Keratinocyte (primary cell): ENCODE results near the gene SEMA7A. TPM values are rescaled to one million over a fixed set of nuclear protein-coding genes. Genes with fewer than 3 reads are reported as not detected.

Source experiments
- DNase-seq: peaks from one replicate; pipeline ENCODE4 v3.0.0-alpha.2; 2011; ENCODE audit warnings: low read depth, missing footprints, low spot score
- FAIRE-seq: peaks from 2 replicates; lab custom pipeline; 2011; peaks lifted over from hg19 to GRCh38; lab: Jason Lieb, UNC
- H2AFZ ChIP-seq: 2 replicates; pipeline ENCODE4 v1.6.0; 2012; ENCODE audit warnings: low read length, control low read depth, inconsistent platforms; ENCODE audit not compliant: control insufficient read depth
- H3K27ac ChIP-seq: 2 replicates; pipeline ENCODE4 v1.5.1; 2011; ENCODE audit warnings: low read length; ENCODE audit not compliant: control insufficient read depth, insufficient read depth
- H3K27me3 ChIP-seq: 3 replicates; pipeline ENCODE4 v1.6.0; 2011; ENCODE audit warnings: low read length; ENCODE audit not compliant: control insufficient read depth, insufficient read depth; ENCODE audit errors: extremely low read depth
- H3K36me3 ChIP-seq, 2 experiments: 2 replicates in 1 of 2; 3 replicates in 1 of 2; pipeline ENCODE4 v1.5.1; 2011; ENCODE audit warnings: low read length in 2 of 2, mild to moderate bottlenecking in 1 of 2; ENCODE audit not compliant: control insufficient read depth in 2 of 2, insufficient read depth in 2 of 2; ENCODE audit errors: extremely low read depth in 1 of 2
- H3K4me1 ChIP-seq: 3 replicates; pipeline ENCODE4 v1.5.1; 2011; ENCODE audit warnings: low read length; ENCODE audit not compliant: control insufficient read depth, insufficient read depth; ENCODE audit errors: extremely low read depth
- H3K4me2 ChIP-seq: 3 replicates; pipeline ENCODE4 v1.6.0; 2011; ENCODE audit warnings: low read depth, low read length; ENCODE audit not compliant: control insufficient read depth, insufficient read depth; ENCODE audit errors: extremely low read depth
- H3K4me3 ChIP-seq, 3 experiments: fragments of 200-600 bp in 1 of 3; sonication (generic) in 1 of 3; 2 replicates in 2 of 3; 3 replicates in 1 of 3; pipeline ENCODE4 v1.5.1; 2011 to 2016; ENCODE audit warnings: low read length in 3 of 3, mild to moderate bottlenecking in 3 of 3, control low read depth in 2 of 3, inconsistent platforms in 1 of 3, low read depth in 1 of 3, mixed read lengths in 1 of 3, mixed run types in 1 of 3, moderate library complexity in 1 of 3; ENCODE audit not compliant: control insufficient read depth in 2 of 3, insufficient read depth in 2 of 3; ENCODE audit errors: extremely low read depth in 1 of 3
- H3K79me2 ChIP-seq: 2 replicates; pipeline ENCODE4 v1.6.0; 2012; ENCODE audit warnings: low read length; ENCODE audit not compliant: control insufficient read depth, insufficient read depth
- H3K9ac ChIP-seq: 3 replicates; pipeline ENCODE4 v1.6.0; 2011; ENCODE audit warnings: low read length; ENCODE audit not compliant: control insufficient read depth, insufficient read depth; ENCODE audit errors: extremely low read depth
- H3K9me1 ChIP-seq: 3 replicates; pipeline ENCODE4 v1.6.0; 2011; ENCODE audit warnings: low read length; ENCODE audit not compliant: control insufficient read depth, insufficient read depth; ENCODE audit errors: extremely low read depth
- H3K9me3 ChIP-seq: 2 replicates; pipeline ENCODE4 v1.5.1; 2012; ENCODE audit warnings: low read depth, low read length; ENCODE audit not compliant: control insufficient read depth
- H4K20me1 ChIP-seq: 3 replicates; pipeline ENCODE4 v1.6.0; 2011; ENCODE audit warnings: low read length; ENCODE audit not compliant: control insufficient read depth, insufficient read depth; ENCODE audit errors: extremely low read depth
- EZH2 ChIP-seq: IDR thresholded peaks from one replicate; pipeline ENCODE4 v1.6.1; 2012; ENCODE audit warnings: inconsistent platforms, mild to moderate bottlenecking, low read length, moderate library complexity
- dilution Hi-C: fragments of 300-500 bp; cut with MboI; formaldehyde crosslinking; loops from one replicate; pipeline ENCODE4 v1.7.0; 2020; ENCODE audit warnings: low sequenced_read_pairs; ENCODE audit not compliant: extremely low pct_ligation_motif_present
- polyA plus RNA-seq, 5 experiments: library from polyadenylated mRNA; depleted of rRNA in 3 of 5; stranded (reverse) in 3 of 5; stranded (forward) in 1 of 5; unstranded in 1 of 5; fragments of >200 nt; gene quantifications; 1 replicate in 1 of 5; 2 replicates in 3 of 5; 3 replicates in 1 of 5; pipeline versions ENCODE4 v1.2.1 to v1.2.3, GENCODE V29; 2011 to 2012; ENCODE audit warnings: missing spikeins in 2 of 5, low read depth in 1 of 5, low replicate concordance in 1 of 5
- TF ChIP-seq, protein P1 (sequence below), 3 experiments: IDR thresholded peaks in 1 of 3; conservative IDR thresholded peaks in 1 of 3; optimal IDR thresholded peaks in 1 of 3; 2 replicates in 2 of 3; 3 replicates in 1 of 3; pipeline versions ENCODE3 to v1.5.1; 2011; ENCODE audit warnings: low read length in 3 of 3, mild to moderate bottlenecking in 3 of 3, moderate library complexity in 2 of 3, control low read depth in 1 of 3, inconsistent platforms in 1 of 3; ENCODE audit not compliant: insufficient read depth in 2 of 3; ENCODE audit errors: extremely low read depth in 1 of 3

The SEMA7A gene
- polyA plus RNA-seq, 1 donor (not counting 4 experiments of a cell fraction or from before 2014, with no cell fraction given) = 8.0 TPM

GRCh38 chr15:74406517-74406916 is 27.2 kb downstream of the SEMA7A start:
- Histone ChIP-seq H3K36me3 (peaks cover 6 to 12% of the 10 kb centered on the region in 2 experiments), H3K27me3 (no peaks in the 10 kb centered on the region), H3K9me1 (peaks cover 3% of the 10 kb centered on the region), H3K27ac (peak overlapping the region; percentile 82), H2AFZ (no peak overlapping the region), H3K4me2 (no peak overlapping the region), H4K20me1 (no peaks in the 10 kb centered on the region), H3K9me3 (no peaks in the 10 kb centered on the region), H3K79me2 (no peaks in the 10 kb centered on the region), H3K4me3 (no peak overlapping the region), H3K4me1 (peaks cover 32% of the 10 kb centered on the region), H3K9ac (peak overlapping the region; percentile 69)
- DNase-seq = no peak
- FAIRE-seq = no peak
- TF ChIP-seq, protein P1, sequence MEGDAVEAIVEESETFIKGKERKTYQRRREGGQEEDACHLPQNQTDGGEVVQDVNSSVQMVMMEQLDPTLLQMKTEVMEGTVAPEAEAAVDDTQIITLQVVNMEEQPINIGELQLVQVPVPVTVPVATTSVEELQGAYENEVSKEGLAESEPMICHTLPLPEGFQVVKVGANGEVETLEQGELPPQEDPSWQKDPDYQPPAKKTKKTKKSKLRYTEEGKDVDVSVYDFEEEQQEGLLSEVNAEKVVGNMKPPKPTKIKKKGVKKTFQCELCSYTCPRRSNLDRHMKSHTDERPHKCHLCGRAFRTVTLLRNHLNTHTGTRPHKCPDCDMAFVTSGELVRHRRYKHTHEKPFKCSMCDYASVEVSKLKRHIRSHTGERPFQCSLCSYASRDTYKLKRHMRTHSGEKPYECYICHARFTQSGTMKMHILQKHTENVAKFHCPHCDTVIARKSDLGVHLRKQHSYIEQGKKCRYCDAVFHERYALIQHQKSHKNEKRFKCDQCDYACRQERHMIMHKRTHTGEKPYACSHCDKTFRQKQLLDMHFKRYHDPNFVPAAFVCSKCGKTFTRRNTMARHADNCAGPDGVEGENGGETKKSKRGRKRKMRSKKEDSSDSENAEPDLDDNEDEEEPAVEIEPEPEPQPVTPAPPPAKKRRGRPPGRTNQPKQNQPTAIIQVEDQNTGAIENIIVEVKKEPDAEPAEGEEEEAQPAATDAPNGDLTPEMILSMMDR (optimal IDR thresholded peaks at IDR 0.05 in 1 of 3, IDR thresholded peaks at IDR 0.05 in 1 of 3, conservative IDR thresholded peaks at IDR 0.05 in 1 of 3; ENCODE audit: extremely low read depth in 1 of 3, insufficient read depth in 2 of 3, low read length in 3 of 3) = no peak
- no peak for TF ChIP-seq EZH2
- dilution Hi-C loops = no loop called here

DNA sequence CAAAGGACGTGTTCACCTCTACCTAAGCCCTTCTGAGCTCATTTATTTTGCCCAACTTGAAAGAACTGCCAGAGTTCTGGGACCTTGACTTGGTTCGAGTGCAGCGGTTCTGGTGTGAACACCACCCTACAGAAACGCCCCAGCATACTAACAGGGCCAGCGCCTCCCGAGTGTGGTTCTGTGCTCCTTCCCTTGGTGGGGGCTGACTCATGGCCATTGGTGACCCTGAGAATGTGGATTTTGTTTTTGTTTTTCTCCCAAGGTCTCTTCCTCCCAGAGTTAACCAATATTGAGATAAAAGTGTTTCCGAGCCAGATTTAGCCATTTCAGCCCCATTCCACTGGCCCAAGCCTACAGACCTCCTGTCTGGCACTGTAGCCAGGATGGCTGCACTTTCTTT is 27.9 kb downstream of the SEMA7A start:
- H3K9ac ChIP-seq = no peak overlapping the region
- TF ChIP-seq, protein P1 (optimal IDR thresholded peaks at IDR 0.05 in 1 of 3, IDR thresholded peaks at IDR 0.05 in 1 of 3, conservative IDR thresholded peaks at IDR 0.05 in 1 of 3; ENCODE audit: extremely low read depth in 1 of 3, insufficient read depth in 2 of 3, low read length in 3 of 3) = no peak
- TF ChIP-seq EZH2 = no peak
- H3K27ac ChIP-seq = no peak overlapping the region
- no peaks in the 10 kb centered on the region for H3K79me2 ChIP-seq
- peaks cover 0 to 5% of the 10 kb centered on the region in 2 experiments for H3K36me3 ChIP-seq
- DNase-seq (no peak), FAIRE-seq (no peak)
- H3K9me1 ChIP-seq = peaks cover 3% of the 10 kb centered on the region
- peaks cover 39% of the 10 kb centered on the region for H3K4me1 ChIP-seq
- H2AFZ ChIP-seq = no peak overlapping the region
- dilution Hi-C loops = no loop called here
- H3K4me3 ChIP-seq = no peak overlapping the region
- H3K9me3 ChIP-seq = no peaks in the 10 kb centered on the region
- no peaks in the 10 kb centered on the region for H3K27me3 ChIP-seq
- no peaks in the 10 kb centered on the region for H4K20me1 ChIP-seq
- H3K4me2 ChIP-seq = no peak overlapping the region
